Globus pallidus (tissue), 1 donor: ENCODE results near the gene SMG9.

Experiments
- DNase-seq: peaks from one replicate; pipeline ENCODE4 v3.0.0-alpha.2; 2015; ENCODE audit warnings: low spot score

The SMG9 gene, protein sequence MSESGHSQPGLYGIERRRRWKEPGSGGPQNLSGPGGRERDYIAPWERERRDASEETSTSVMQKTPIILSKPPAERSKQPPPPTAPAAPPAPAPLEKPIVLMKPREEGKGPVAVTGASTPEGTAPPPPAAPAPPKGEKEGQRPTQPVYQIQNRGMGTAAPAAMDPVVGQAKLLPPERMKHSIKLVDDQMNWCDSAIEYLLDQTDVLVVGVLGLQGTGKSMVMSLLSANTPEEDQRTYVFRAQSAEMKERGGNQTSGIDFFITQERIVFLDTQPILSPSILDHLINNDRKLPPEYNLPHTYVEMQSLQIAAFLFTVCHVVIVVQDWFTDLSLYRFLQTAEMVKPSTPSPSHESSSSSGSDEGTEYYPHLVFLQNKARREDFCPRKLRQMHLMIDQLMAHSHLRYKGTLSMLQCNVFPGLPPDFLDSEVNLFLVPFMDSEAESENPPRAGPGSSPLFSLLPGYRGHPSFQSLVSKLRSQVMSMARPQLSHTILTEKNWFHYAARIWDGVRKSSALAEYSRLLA

DNA sequence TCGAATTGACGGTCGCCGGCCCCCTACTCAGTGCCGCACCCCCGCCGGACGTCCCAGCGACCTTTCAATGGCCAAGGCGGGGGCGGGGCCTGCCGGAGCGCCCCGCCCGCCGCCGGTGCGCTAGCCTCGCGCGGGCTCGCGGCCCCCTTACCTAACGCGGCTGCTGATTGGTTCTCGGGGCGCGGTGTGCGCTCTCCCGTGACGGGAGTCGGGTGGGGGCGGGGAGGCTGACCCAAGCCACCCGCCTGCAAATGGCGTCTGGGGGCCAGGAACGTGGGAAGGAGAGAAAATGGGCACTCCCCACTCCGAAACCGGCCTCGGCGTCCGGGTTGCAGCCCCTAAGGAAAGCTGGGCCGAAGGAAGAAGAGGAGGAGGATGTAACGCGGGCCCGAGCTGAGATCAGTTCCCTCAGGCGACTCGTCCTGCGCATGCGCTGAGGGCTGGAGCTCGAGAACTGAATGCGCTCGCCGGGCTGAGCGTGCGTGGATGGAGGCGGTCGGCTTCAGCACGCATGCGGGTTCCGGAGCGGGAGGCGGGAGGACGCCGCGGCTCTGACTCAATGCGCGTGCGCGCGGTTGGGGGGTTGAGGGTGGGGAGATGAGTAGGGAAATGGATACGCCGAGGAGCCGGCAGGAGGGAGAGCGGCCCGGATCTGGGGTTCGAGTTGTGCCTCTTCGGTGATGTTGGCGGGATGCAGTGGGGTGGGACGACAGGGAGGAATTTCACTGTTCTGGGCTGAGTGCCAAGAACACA, at the start of gene SMG9:
TSS of gene SMG9 (minus strand) at position 460 of the 753 bp plus-strand sequence. CDS start 4,221 bp downstream, outside the sequence.
- DNase-seq = peak; percentile 97

DNA sequence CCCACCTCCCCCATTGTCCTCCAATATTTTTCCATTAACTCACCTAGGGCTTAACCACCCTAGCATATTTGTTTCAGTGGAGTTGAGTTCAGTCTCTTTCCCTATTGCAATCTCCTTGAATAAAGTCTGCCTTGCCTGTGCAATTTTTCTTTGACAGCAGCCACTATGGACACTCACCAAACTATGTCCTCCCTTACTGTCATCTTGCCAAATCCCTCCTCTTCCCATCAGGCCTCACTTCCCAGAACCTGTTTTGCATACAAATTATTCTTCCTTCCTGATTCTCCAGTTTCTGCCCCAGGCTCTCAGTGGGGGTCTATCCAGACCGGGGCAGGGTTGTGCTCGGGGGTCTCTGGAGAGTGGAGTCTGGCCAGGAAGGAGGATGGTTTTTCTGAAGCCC, 49.7 kb upstream of the SMG9 start:
- no peak for DNase-seq

DNA sequence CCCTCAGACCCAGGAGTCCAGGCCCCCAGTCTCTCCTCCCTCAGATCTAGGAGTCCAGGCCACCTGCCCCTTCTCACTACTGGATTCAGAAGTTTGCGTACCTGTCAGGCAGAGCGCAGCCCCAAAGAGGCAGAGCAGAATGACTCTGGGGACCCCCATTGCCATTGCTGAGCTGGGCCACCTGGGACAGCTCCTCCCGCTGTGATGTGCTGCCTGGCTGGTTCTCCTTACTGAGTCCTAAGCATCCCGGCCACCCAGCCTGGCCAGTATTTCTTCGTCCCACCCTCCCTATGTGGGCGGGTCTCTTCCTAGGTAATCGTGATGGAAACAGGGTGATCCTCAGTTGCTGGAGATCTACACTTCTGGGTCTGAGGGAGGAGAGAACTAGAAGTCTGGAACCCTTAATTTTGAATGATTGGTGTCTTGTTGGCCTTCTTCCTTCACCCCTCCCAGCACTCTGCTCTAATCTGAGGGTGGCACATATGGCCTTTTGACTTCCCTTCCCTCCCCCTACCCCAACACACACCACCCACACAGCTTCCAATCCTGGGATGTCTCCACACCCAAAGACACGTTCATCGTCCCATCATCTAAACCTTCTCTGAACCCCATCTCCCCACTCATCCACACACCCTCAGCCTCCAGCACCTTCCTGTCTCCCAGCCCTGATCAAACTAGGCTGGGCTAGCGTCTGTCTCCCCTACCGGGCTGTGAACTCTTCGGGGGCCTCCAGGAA, 47.6 kb upstream of the SMG9 start, which contains the start of gene LYPD5:
TSS of gene LYPD5 (minus strand) at position 232 of the 736 bp plus-strand sequence. CDS start at position 165, 67 bp downstream.
- no peak for DNase-seq

DNA sequence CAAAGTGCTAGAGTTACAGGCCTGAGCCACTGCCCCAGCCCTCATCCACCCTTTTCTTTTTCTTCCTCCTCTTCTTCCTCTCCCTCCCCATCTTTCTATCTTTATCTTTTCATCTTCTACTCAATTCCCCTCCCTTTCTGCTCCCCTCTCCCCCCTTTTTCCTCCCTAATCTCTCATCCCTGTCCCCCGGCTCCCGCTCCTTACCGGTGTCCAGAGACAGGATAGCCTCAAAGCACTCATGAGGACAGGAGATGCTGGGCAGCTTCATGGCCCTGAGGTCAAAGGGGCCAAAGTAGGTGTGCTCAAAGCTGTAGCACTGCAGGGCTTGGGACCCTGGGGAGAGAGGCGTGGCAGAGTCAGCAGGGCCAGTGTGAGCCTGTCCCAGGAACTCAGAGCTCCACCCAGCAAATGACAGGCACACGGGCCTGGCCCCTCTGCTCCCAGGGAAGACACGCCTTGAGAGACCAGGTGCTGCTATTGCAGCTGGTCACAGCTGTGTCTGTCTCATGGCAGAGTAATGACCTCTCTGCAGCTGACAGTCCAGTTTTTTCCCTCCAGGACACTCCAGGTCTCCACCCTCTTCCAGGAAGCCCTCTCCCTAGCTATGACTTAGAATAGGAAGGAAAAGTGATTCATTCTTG, 44.9 kb upstream of the SMG9 start:
- no peak for DNase-seq

DNA sequence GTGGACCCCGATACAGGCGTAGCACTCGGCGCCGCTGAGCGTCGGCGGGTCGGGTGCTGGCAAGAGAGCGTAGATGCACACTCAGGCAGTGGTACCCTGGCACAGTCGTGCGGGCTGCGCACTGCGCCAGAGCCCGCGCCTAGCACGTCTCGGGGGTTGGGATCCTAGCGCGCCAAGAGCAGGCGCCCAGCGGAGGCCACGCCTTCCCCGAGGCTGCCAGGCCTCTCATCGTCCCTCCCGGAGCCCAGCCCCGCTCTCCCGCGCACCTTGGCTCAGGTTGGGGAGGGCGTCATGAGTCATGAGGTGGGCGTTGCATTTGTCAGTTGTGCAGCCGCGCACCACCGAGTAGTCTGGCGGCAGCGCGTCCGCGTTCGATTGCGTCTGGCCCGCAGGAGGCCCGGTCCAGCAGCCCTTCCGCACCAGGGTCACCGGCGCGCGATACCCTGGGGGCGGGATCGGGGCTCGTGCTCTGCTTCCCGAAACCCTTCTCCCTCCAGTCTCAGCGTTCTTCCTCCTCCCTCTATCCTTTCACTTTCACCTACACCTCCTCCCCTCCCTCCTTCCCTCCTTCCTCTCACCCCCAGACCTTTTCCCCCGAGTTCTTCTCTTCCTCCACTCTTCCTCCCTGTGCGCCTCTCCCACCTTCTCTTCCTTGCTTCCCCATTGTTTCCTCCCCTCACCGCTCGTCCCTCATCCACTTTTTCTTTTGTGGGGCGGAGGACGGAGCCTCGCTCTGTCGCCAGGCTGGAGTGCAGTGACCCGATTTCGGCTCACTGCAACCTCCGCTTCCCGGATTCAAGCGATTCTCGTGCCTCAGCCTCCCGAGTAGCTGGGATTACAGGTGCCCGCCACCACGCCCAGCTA, 44.0 kb upstream of the SMG9 start:
- no peak for DNase-seq

DNA sequence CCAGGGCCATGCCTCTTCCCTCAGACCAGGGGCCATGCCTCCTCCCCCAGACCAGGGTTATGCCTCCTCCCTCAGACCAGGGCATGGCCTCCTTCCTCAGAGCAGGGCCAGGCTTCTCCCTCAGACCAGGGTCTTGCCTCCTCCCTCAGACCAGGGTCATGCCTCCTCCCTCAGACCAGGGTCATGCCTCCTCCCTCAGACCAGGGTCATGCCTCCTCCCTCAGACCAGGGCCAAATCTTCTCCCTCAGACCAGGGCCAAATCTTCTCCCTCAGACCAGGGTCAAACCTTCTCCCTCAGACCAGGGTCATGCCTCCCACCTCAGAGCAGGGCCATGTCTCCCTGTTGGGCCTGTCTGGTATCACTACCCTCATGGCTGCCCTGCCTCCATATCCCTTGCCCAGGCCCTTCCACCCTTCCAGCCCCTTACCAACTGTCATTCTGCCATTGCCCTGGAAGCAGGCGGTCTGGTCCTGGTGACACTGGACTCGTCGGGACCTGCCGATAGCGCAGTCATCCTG, 43.3 kb upstream of the SMG9 start:
- no peak for DNase-seq

DNA sequence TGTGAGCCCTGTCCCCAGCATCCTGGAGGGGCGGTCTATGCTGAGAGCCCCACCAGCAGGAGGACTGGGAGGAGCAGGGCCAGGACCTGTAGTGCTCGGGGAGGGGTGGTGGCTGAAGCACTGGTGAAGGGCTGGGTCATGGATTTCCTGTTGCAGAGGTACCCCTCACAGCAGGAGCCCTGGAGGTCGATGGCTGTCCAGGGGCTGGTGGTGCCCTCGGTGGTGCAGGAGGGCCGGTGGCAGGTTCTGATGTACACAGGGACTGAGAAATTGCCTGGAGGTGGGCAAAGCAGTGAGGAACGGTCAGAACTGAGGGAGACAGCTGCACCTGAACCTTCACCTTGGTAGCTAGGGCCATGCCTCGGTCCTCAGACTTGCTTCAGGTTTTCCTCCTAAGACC, 42.8 kb upstream of the SMG9 start:
- DNase-seq = no peak

DNA sequence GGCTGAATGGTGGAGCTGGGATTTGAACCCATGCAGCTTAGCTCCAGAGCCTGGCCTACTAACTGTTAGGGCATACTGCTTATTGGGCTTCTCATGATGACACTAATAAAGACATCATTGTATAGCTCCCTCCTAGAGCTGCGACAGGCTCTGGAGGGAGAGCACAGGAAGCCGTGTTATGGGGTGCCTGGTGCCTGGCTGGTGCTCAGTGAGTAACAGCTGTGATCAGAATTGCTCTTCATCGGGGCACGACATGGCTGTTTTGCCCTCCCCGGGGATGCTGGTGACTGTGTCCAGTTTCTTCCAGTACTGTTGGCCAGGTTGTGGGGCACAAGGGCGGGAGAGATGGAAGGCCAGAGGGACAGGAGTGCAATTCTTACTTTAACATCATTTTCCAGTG, 42.4 kb upstream of the SMG9 start:
- DNase-seq = no peak

DNA sequence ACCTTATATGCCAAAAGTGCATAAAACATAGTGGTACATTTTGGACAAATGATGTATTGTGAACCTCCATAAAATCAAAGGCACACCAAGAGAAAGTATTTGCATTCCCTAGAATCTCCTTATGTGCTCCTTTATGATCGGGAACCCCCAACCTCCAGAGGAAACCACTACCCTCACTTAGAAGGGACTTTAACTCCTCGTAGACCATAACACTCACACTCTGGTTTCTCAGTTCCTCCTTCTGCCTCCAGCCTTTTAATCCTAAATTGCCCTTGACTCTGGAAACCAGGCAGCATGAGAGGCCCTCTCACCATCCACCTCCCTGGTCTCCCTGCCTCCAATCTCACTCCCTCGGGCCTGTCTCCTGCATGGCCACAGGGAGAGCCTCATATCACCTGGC, 35.8 kb upstream of the SMG9 start:
- no peak for DNase-seq

DNA sequence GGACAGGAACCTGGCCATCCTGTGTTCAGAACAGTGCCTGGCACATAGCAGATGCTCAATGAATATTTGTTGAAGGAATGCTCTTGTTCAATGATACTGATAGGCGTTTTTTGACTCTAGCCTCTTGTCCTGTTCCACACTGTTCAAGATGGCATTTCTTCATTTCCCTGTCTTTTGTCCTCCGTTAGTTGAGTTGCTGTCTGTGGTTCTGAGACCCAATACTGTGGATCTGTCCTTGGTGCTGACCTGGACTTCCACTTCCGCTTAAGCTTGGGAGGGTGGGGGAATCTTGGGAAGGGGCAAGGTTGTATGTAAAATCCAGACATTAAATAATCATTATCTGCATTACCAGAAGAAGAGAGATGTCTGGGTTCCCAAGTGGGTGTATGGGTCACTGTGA, 34.3 kb upstream of the SMG9 start:
- no peak for DNase-seq

DNA sequence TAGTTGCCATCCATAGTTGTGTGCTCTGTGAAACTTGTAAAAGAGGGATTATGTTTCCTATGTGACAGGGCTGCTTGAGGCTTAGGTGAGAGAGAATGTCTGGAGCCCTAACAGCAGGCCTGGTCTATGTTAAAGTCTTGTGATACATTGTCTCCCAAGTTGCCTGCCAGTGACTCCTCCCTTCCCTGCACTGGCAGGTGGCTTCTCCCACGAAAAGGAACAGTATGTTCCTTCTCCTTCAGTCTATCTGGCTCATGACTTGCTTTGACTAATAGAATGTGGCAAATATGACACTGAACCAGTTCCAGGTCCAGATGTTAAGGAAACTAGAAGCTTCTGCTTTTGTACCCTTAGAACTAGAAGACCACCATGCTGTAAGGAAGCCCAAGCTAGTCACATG, 31.9 kb upstream of the SMG9 start:
- no peak for DNase-seq

DNA sequence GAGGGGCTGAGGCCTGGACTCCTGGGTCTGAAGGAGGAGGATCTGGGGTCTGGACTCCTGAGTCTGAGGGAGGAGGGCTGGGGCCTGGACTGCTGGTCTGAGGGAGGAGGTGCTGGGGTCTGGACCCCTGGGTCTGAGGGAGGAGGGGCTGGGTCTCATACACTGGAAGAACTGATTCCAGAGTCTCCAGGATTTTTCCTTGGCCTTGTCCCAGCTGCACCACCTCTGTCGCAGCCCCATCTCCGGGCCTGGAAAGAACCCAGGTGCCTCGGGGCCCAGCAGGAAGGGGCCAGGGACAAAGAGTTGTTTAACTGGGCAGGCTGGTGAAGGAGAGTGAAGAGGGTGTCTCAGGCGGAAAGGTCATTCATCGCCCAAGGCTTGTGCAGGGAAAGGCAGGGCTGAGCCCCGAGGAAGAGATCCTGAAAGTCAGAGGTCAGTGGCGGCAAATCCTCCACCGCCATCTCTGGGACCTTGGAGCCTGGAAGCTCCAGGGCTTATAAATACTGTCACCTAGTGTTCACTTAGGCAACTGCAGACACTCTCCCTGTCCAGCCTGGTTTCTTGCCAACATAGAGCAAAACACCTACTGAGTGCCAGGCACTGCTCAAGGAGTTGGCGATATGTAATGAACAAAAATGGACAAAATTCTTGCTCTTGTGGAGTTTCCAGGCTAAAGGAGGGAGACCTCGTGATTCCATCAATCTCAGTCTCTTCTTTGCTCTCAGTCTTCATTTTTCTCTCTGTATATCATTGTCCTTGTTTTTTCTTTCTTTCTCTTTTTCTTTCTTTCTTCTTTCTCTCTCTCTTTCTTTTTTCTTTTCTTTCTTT, 30.4 kb upstream of the SMG9 start:
- peak; percentile 55 for DNase-seq

DNA sequence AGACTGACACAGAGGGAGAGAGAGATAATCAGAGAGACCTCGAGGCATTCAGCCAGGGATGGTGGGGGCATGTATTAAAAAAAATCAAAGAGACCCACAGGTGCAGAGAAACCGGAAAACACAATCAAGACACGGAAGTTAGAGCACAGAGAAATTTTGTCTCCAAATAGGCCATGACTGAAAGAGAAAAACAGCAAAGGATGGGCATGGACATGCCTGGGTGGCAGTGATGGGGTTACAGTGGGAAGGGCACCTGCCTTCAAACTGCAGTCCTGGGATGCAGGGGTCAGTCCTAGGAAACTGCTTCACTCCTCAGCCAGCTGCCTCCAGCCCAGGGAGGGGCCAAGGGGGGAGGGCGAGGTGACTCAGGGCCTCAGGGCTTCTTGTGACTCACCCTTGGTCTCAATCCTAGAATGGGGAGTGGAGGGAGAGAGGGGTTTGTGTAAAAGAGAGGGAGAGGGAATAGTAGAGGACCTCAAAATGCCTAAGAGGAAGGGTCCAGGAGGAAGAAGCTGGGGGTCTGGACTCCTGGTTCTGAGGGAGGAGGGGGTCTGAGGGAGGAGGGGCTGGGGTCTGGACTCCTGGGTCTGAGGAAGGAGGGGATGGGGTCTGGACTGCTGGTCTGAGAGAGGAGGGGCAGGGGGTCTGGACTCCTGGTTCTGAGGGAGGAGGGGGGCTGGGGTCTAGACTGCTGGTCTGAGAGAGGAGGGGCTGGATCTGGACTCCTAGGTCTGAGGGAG, 29.6 kb upstream of the SMG9 start:
- DNase-seq = no peak

DNA sequence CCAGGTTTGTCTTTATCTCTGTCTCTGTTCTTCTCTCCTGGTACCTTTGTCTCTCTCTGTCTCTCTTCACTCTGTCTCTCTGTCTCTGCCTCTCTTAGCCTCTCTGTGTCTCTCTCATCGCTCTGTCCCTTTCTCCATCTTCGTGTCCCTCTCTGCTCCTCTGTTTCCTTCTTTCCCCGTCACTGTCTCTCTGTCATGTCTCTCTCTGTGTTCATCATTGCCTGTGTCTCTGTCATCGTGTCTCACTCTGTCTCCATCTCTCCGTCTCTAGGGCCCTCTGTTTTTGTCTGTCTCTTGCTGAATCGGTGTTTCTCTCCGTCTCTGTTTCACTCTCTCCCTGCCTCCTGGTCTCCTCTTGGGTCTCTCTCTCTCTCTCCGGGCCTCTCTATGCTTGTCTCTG, 28.9 kb upstream of the SMG9 start:
- no peak for DNase-seq

DNA sequence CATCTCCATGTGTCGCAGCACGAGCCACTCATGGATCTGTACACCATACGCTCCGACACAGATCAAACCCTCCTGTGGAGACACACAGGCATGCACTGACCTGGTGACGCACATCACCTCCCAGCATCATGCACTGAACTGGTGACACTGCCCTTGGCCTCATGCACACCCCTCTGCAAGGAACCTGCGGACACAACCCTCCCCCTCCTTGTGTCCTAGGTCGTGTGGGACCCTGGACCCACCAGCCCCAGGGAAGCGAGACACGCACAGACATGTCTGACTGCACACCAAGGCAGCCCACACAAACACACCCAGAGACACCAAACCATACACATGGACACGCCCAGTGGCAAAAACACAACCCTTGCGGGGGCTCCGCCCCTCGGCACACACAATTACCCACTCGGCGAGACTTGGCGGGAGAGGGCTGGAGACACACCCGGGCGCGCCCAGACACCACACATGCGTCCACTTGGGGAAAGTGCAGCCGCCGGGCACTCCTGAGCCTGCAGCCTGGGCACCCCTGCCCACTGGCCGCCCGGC, 28.0 kb upstream of the SMG9 start:
- DNase-seq = no peak

DNA sequence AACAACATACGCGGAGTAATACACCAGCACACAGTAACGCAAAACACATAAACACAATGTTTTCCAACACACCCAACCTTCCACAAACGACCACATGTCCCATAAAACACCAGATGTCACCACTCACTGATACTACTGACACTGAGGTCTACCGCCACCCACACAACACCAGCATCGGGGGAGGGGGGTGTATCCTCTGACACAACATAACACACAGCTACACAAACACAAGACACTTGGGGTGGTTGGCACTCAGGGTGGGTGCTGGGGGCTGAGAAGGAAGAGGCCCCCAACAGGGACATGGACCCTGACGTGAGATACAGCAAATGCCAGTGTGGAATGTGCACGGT, 27.5 kb upstream of the SMG9 start:
- DNase-seq = no peak

DNA sequence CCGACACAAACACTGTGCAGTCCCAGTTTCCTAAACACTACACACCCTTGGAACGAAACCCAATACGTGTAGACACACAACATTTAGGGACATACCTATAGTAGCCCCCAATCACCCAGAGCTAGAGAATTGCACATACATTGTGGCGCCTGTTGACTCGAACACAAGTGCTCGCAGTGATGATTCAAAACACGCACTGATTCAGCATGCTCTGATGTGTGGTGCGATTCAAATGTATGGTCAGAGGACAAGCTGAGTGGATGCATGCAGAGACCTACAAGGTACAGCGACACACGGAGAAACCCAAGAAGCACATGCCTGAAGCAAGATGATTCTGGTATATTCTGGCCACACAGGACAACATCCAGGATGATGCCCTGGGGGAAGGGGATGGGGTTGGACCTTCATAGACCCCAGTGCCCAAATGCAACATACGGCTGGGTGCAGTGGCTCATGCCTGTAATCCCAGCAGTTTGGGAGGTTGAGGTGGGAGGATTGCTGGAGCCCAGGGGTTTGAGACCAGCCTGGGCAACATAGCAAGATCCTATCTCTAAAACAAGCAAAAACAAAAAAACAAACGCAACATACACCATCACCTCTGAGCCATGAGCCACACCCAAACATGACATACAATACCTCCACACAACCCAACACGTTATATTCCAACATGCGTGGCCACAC, 27.0 kb upstream of the SMG9 start:
- no peak for DNase-seq
